ENCODE measurements around the gene LMF2.

Gene LMF2

GRCh38 chr22:50479721-50480120, 27.8 kb downstream of the LMF2 start:
- DNase-seq: no peak
- no peak overlapping the region for H2BK120ac ChIP-seq (ENCODE audit: low read depth, low read length)
- H3K14ac ChIP-seq (ENCODE audit: low read length in 2 of 2): no peak overlapping the region
- no peak overlapping the region for H3K9ac ChIP-seq (ENCODE audit: low read length)
- H3K79me1 ChIP-seq (replicated peaks; ENCODE audit: low read length, poor library complexity, severe bottlenecking): no peaks in the 10 kb centered on the region
- 87% methylated on average over 11 of the region's 11 CpGs for WGBS
- H3K4me1 ChIP-seq (ENCODE audit: control insufficient read depth, insufficient read depth, low read depth, low read length): peaks cover 29% of the 10 kb centered on the region
- H3K4ac ChIP-seq (ENCODE audit: low read depth in 1 of 2, low read length in 2 of 2): no peak overlapping the region
- H3K9me3 ChIP-seq (ENCODE audit: control insufficient read depth, low read length): no peaks in the 10 kb centered on the region
- no peak overlapping the region for H3K23ac ChIP-seq (ENCODE audit: low read length in 2 of 2)
- H4K8ac ChIP-seq (ENCODE audit: low read length): no peak overlapping the region
- no peak overlapping the region for H3K4me3 ChIP-seq (ENCODE audit: insufficient read depth in 1 of 2, low read depth in 1 of 2, low read length in 2 of 2)
- no peak overlapping the region for H2AK5ac ChIP-seq (ENCODE audit: low read length, severe bottlenecking)
- H3K27ac ChIP-seq (ENCODE audit: low read length, poor library complexity, severe bottlenecking): no peak overlapping the region
- no peak overlapping the region for H4K91ac ChIP-seq (ENCODE audit: low read length)
- no peak overlapping the region for H2BK5ac ChIP-seq (ENCODE audit: low read depth, low read length, poor library complexity, severe bottlenecking)
- H3K4me2 ChIP-seq (ENCODE audit: low read length, poor library complexity, severe bottlenecking): no peak overlapping the region
- no peak overlapping the region for H2BK12ac ChIP-seq (ENCODE audit: low read length in 2 of 2)
- H2BK15ac ChIP-seq (ENCODE audit: low read depth, poor library complexity, severe bottlenecking): no peak overlapping the region
- H3K36me3 ChIP-seq (ENCODE audit: control insufficient read depth in 1 of 2, insufficient read depth in 2 of 2, low read depth in 1 of 2, low read length in 2 of 2): peaks cover 0 to 14% of the 10 kb centered on the region in 2 experiments
- peaks cover 23 to 55% of the 10 kb centered on the region in 2 experiments for H3K27me3 ChIP-seq (ENCODE audit: control insufficient read depth in 1 of 2, insufficient read depth in 1 of 2, low read length in 2 of 2)
- H3K18ac ChIP-seq (ENCODE audit: low read depth in 1 of 2, low read length in 2 of 2): no peak overlapping the region
- H2AFZ ChIP-seq (ENCODE audit: low read depth, low read length): no peak overlapping the region

- no peak for DNase-seq
- H3K4me1 ChIP-seq (ENCODE audit: control insufficient read depth, insufficient read depth, low read depth, low read length): peaks cover 32% of the 10 kb centered on the region
- 87% methylated on average over 10 of the region's 12 CpGs for WGBS
- H2AK5ac ChIP-seq (ENCODE audit: low read length, severe bottlenecking): no peak overlapping the region
- H3K9me3 ChIP-seq (ENCODE audit: control insufficient read depth, low read length): no peaks in the 10 kb centered on the region
- H4K8ac ChIP-seq (ENCODE audit: low read length): no peak overlapping the region
- no peak overlapping the region for H3K23ac ChIP-seq (ENCODE audit: low read length in 2 of 2)
- H2AFZ ChIP-seq (ENCODE audit: low read depth, low read length): no peak overlapping the region
- peaks cover 0 to 12% of the 10 kb centered on the region in 2 experiments for H3K36me3 ChIP-seq (ENCODE audit: control insufficient read depth in 1 of 2, insufficient read depth in 2 of 2, low read depth in 1 of 2, low read length in 2 of 2)
- H2BK120ac ChIP-seq (ENCODE audit: low read depth, low read length): no peak overlapping the region
- H3K4ac ChIP-seq (ENCODE audit: low read depth in 1 of 2, low read length in 2 of 2): no peak overlapping the region
- H3K18ac ChIP-seq (ENCODE audit: low read depth in 1 of 2, low read length in 2 of 2): no peak overlapping the region
- H2BK15ac ChIP-seq (ENCODE audit: low read depth, poor library complexity, severe bottlenecking): no peak overlapping the region
- no peak overlapping the region for H3K27ac ChIP-seq (ENCODE audit: low read length, poor library complexity, severe bottlenecking)
- no peak overlapping the region for H4K91ac ChIP-seq (ENCODE audit: low read length)
- H3K4me2 ChIP-seq (ENCODE audit: low read length, poor library complexity, severe bottlenecking): no peak overlapping the region
- H2BK12ac ChIP-seq (ENCODE audit: low read length in 2 of 2): no peak overlapping the region
- H3K27me3 ChIP-seq (ENCODE audit: control insufficient read depth in 1 of 2, insufficient read depth in 1 of 2, low read length in 2 of 2): peaks cover 23 to 38% of the 10 kb centered on the region in 2 experiments
- H3K9ac ChIP-seq (ENCODE audit: low read length): no peak overlapping the region
- no peaks in the 10 kb centered on the region for H3K79me1 ChIP-seq (replicated peaks; ENCODE audit: low read length, poor library complexity, severe bottlenecking)
- no peak overlapping the region for H3K4me3 ChIP-seq (ENCODE audit: insufficient read depth in 1 of 2, low read depth in 1 of 2, low read length in 2 of 2)
- no peak overlapping the region for H2BK5ac ChIP-seq (ENCODE audit: low read depth, low read length, poor library complexity, severe bottlenecking)
- H3K14ac ChIP-seq (ENCODE audit: low read length in 2 of 2): no peak overlapping the region
Observed at GRCh38 chr22:50477923-50478322, 29.6 kb downstream of the LMF2 start.

GRCh38 chr22:50476868-50477267, 30.6 kb downstream of the LMF2 start:
- no peak overlapping the region for H2BK120ac ChIP-seq (ENCODE audit: low read depth, low read length)
- no peak for DNase-seq
- no peak overlapping the region for H2BK15ac ChIP-seq (ENCODE audit: low read depth, poor library complexity, severe bottlenecking)
- H3K4ac ChIP-seq (ENCODE audit: low read depth in 1 of 2, low read length in 2 of 2): no peak overlapping the region
- H3K18ac ChIP-seq (ENCODE audit: low read depth in 1 of 2, low read length in 2 of 2): no peak overlapping the region
- no peak overlapping the region for H3K9ac ChIP-seq (ENCODE audit: low read length)
- H3K9me3 ChIP-seq (ENCODE audit: control insufficient read depth, low read length): no peaks in the 10 kb centered on the region
- H4K8ac ChIP-seq (ENCODE audit: low read length): peak overlapping the region; percentile 41
- no peak overlapping the region for H3K14ac ChIP-seq (ENCODE audit: low read length in 2 of 2)
- no peak overlapping the region for H2AFZ ChIP-seq (ENCODE audit: low read depth, low read length)
- H2BK12ac ChIP-seq (ENCODE audit: low read length in 2 of 2): no peak overlapping the region
- H3K4me3 ChIP-seq (ENCODE audit: insufficient read depth in 1 of 2, low read depth in 1 of 2, low read length in 2 of 2): no peak overlapping the region
- H3K4me1 ChIP-seq (ENCODE audit: control insufficient read depth, insufficient read depth, low read depth, low read length): peaks cover 37% of the 10 kb centered on the region
- no peak overlapping the region for H2BK5ac ChIP-seq (ENCODE audit: low read depth, low read length, poor library complexity, severe bottlenecking)
- H3K79me1 ChIP-seq (replicated peaks; ENCODE audit: low read length, poor library complexity, severe bottlenecking): no peaks in the 10 kb centered on the region
- WGBS: 85% methylated on average over 7 of the region's 7 CpGs
- H3K23ac ChIP-seq (ENCODE audit: low read length in 2 of 2): no peak overlapping the region
- H3K36me3 ChIP-seq (ENCODE audit: control insufficient read depth in 1 of 2, insufficient read depth in 2 of 2, low read depth in 1 of 2, low read length in 2 of 2): peaks cover 0 to 18% of the 10 kb centered on the region in 2 experiments
- H2AK5ac ChIP-seq (ENCODE audit: low read length, severe bottlenecking): no peak overlapping the region
- H3K27ac ChIP-seq (ENCODE audit: low read length, poor library complexity, severe bottlenecking): no peak overlapping the region
- peaks cover 18 to 27% of the 10 kb centered on the region in 2 experiments for H3K27me3 ChIP-seq (ENCODE audit: control insufficient read depth in 1 of 2, insufficient read depth in 1 of 2, low read length in 2 of 2)
- H4K91ac ChIP-seq (ENCODE audit: low read length): peak overlapping the region; percentile 35
- H3K4me2 ChIP-seq (ENCODE audit: low read length, poor library complexity, severe bottlenecking): no peak overlapping the region

GRCh38 chr22:50475652-50476002, 31.9 kb downstream of the LMF2 start:
- no peak overlapping the region for H2BK5ac ChIP-seq (ENCODE audit: low read depth, low read length, poor library complexity, severe bottlenecking)
- peaks cover 11 to 15% of the 10 kb centered on the region in 2 experiments for H3K27me3 ChIP-seq (ENCODE audit: control insufficient read depth in 1 of 2, insufficient read depth in 1 of 2, low read length in 2 of 2)
- H3K9ac ChIP-seq (ENCODE audit: low read length): peak overlapping the region; percentile 82
- H3K14ac ChIP-seq (ENCODE audit: low read length in 2 of 2): no peak overlapping the region
- peak overlapping the region; percentile 32 for H2AFZ ChIP-seq (ENCODE audit: low read depth, low read length)
- peak overlapping the region in 1 of 2 experiments; percentile 78 for H3K4me3 ChIP-seq (ENCODE audit: insufficient read depth in 1 of 2, low read depth in 1 of 2, low read length in 2 of 2)
- peak overlapping the region in 1 of 2 experiments; percentile 44 for H3K4ac ChIP-seq (ENCODE audit: low read depth in 1 of 2, low read length in 2 of 2)
- peak overlapping the region; percentile 74 for H4K8ac ChIP-seq (ENCODE audit: low read length)
- WGBS: 99% methylated on average over 6 of the region's 6 CpGs
- H3K36me3 ChIP-seq (ENCODE audit: control insufficient read depth in 1 of 2, insufficient read depth in 2 of 2, low read depth in 1 of 2, low read length in 2 of 2): peaks cover 0 to 24% of the 10 kb centered on the region in 2 experiments
- H2BK12ac ChIP-seq (ENCODE audit: low read length in 2 of 2): peak overlapping the region in 1 of 2 experiments; percentile 22
- H4K91ac ChIP-seq (ENCODE audit: low read length): no peak overlapping the region
- H3K4me2 ChIP-seq (ENCODE audit: low read length, poor library complexity, severe bottlenecking): no peak overlapping the region
- peak overlapping the region; percentile 47 for H2AK5ac ChIP-seq (ENCODE audit: low read length, severe bottlenecking)
- peak overlapping the region; percentile 4 for H2BK15ac ChIP-seq (ENCODE audit: low read depth, poor library complexity, severe bottlenecking)
- H3K27ac ChIP-seq (ENCODE audit: low read length, poor library complexity, severe bottlenecking): no peak overlapping the region
- H3K9me3 ChIP-seq (ENCODE audit: control insufficient read depth, low read length): no peaks in the 10 kb centered on the region
- H3K79me1 ChIP-seq (replicated peaks; ENCODE audit: low read length, poor library complexity, severe bottlenecking): no peaks in the 10 kb centered on the region
- no peak for DNase-seq
- peak overlapping the region in 1 of 2 experiments; percentile 88 for H3K18ac ChIP-seq (ENCODE audit: low read depth in 1 of 2, low read length in 2 of 2)
- peaks cover 39% of the 10 kb centered on the region for H3K4me1 ChIP-seq (ENCODE audit: control insufficient read depth, insufficient read depth, low read depth, low read length)
- H2BK120ac ChIP-seq (ENCODE audit: low read depth, low read length): no peak overlapping the region
- no peak overlapping the region for H3K23ac ChIP-seq (ENCODE audit: low read length in 2 of 2)

All from mesenchymal stem cell (in vitro differentiated cells and primary cell).